SK-N-SH treated with all-trans-retinoic acid at 6 μM for 48 hours (cell line): Measurements from ENCODE around the gene COMMD4.

Experiments used
- ATAC-seq: fragments of 200-7000 bp; cut with Tn5 transposase; 3 replicates; pipeline ENCODE4 v1.9.1; 2020; ENCODE audit warnings: mild to moderate bottlenecking, moderate library complexity
- ARNTL ChIP-seq: fragments of 450-650 bp; formaldehyde crosslinking; IDR thresholded peaks from 2 replicates; pipeline ENCODE4 v1.5.0; 2020; ENCODE audit warnings: low read depth, mild to moderate bottlenecking, moderate library complexity, borderline replicate concordance
- CREB5 ChIP-seq: fragments of 250-450 bp; sonication (Bioruptor Pico); IDR thresholded peaks from 2 replicates; pipeline ENCODE4 v1.5.1; 2020; ENCODE audit warnings: low read depth, mild to moderate bottlenecking, moderate library complexity
- CSRNP3 ChIP-seq: fragments of 250-450 bp; sonication (Bioruptor Pico); IDR thresholded peaks from 2 replicates; pipeline ENCODE4 v1.5.1; 2021; ENCODE audit warnings: mild to moderate bottlenecking, moderate library complexity
- ESRRG ChIP-seq: fragments of 250-450 bp; sonication (Bioruptor Pico); IDR thresholded peaks from 2 replicates; pipeline ENCODE4 v1.6.1; 2021; ENCODE audit warnings: mild to moderate bottlenecking
- GLIS3 ChIP-seq: fragments of 250-450 bp; sonication (Bioruptor Pico); IDR thresholded peaks from 2 replicates; pipeline ENCODE4 v1.5.0; 2020; ENCODE audit warnings: mild to moderate bottlenecking, moderate library complexity
- ISL1 ChIP-seq: fragments of 250-450 bp; sonication (Bioruptor Pico); IDR thresholded peaks from 2 replicates; pipeline ENCODE4 v2.1.2; 2022; ENCODE audit warnings: mild to moderate bottlenecking, moderate library complexity
- OSR1 ChIP-seq: fragments of 250-450 bp; sonication (Bioruptor Pico); IDR thresholded peaks from 2 replicates; pipeline ENCODE4 v1.8.0; 2022; ENCODE audit warnings: moderate library complexity, mild to moderate bottlenecking, inconsistent platforms
- POU6F1 ChIP-seq: fragments of 250-450 bp; sonication (Bioruptor Pico); IDR thresholded peaks from 2 replicates; pipeline ENCODE4 v1.8.0; 2021; ENCODE audit warnings: low read depth, mild to moderate bottlenecking, moderate library complexity, borderline replicate concordance
- PPARA ChIP-seq: fragments of 250-450 bp; sonication (Bioruptor Pico); IDR thresholded peaks from 2 replicates; pipeline ENCODE4 v1.5.0; 2020; ENCODE audit warnings: mild to moderate bottlenecking, borderline replicate concordance
- SNAI2 ChIP-seq: fragments of 250-450 bp; sonication (Bioruptor Pico); IDR thresholded peaks from 2 replicates; pipeline ENCODE4 v1.5.0; 2020; ENCODE audit warnings: mild to moderate bottlenecking, moderate library complexity
- TCF4 ChIP-seq: fragments of 250-450 bp; sonication (Bioruptor Pico); IDR thresholded peaks from 2 replicates; pipeline ENCODE4 v1.8.0; 2021; ENCODE audit warnings: mild to moderate bottlenecking, moderate library complexity, borderline replicate concordance
- TOX ChIP-seq: fragments of 250-450 bp; sonication (Bioruptor Pico); IDR thresholded peaks from 2 replicates; pipeline ENCODE4 v1.8.0; 2021; ENCODE audit warnings: mild to moderate bottlenecking, moderate library complexity, borderline replicate concordance
- TSHZ2 ChIP-seq: fragments of 250-450 bp; sonication (Bioruptor Pico); IDR thresholded peaks from 2 replicates; pipeline ENCODE4 v1.5.0; 2020; ENCODE audit warnings: mild to moderate bottlenecking, moderate library complexity
- ZC3H10 ChIP-seq: fragments of 250-450 bp; sonication (Bioruptor Pico); IDR thresholded peaks from 2 replicates; pipeline ENCODE4 v1.5.1; 2021; ENCODE audit warnings: mild to moderate bottlenecking, moderate library complexity
- ZFP3 ChIP-seq: fragments of 250-450 bp; sonication (Bioruptor Pico); IDR thresholded peaks from 2 replicates; pipeline ENCODE4 v1.5.0; 2020; ENCODE audit warnings: mild to moderate bottlenecking, moderate library complexity
- ZNF565 ChIP-seq: fragments of 450-650 bp; formaldehyde crosslinking; conservative IDR thresholded peaks from 2 replicates; pipeline ENCODE4 v1.5.0; 2020; ENCODE audit warnings: low read depth, mild to moderate bottlenecking, moderate library complexity
- ZNF8 ChIP-seq: fragments of 450-650 bp; formaldehyde crosslinking; IDR thresholded peaks from 2 replicates; pipeline ENCODE4 v1.5.0; 2020; ENCODE audit warnings: mild to moderate bottlenecking, moderate library complexity

Gene COMMD4

GRCh38 chr15:75349851-75350588 lies 14.2 kb downstream of the COMMD4 start:
- no peak for ATAC-seq
- TF ChIP-seq CSRNP3 (no peak), ZC3H10 (CRISPR knock-in tag) (no peak), ZNF8 (CRISPR knock-in tag) (no peak), ESRRG (no peak), ZNF565 (CRISPR knock-in tag) (no peak), SNAI2 (CRISPR knock-in tag) (no peak), ISL1 (CRISPR knock-in tag) (no peak), OSR1 (no peak), GLIS3 (CRISPR knock-in tag) (no peak), CREB5 (no peak)
- TF ChIP-seq, all 23 proteins: peak for 0

GRCh38 chr15:75350601-75351361 lies 14.9 kb downstream of the COMMD4 start:
- no peak for ATAC-seq
- TF ChIP-seq ARNTL (CRISPR knock-in tag) (no peak), SNAI2 (CRISPR knock-in tag) (no peak)

GRCh38 chr15:75352186-75353080 lies 16.6 kb downstream of the COMMD4 start:
- ATAC-seq = no peak
- TF ChIP-seq POU6F1 (CRISPR knock-in tag) = no peak
- no peak for TF ChIP-seq CSRNP3
- no peak for TF ChIP-seq PPARA (CRISPR knock-in tag)
- no peak for TF ChIP-seq TOX (CRISPR knock-in tag)
- no peak for TF ChIP-seq ZNF565 (CRISPR knock-in tag)
- TF ChIP-seq ZNF8 (CRISPR knock-in tag) = no peak
- no peak for TF ChIP-seq ZFP3 (CRISPR knock-in tag)
- no peak for TF ChIP-seq TCF4 (CRISPR knock-in tag)
- TF ChIP-seq TSHZ2 = no peak
- no peak for TF ChIP-seq GLIS3 (CRISPR knock-in tag)
- TF ChIP-seq SNAI2 (CRISPR knock-in tag) = no peak
- TF ChIP-seq OSR1 = no peak
